ENCODE measurements around the gene TLL2. TPM values are rescaled to one million over a fixed set of nuclear protein-coding genes. Genes with fewer than 3 reads are reported as not detected.
A peak's percentile ranks its signal among the peaks of the same experiment; 100 is the strongest.

The TLL2 gene
- total RNA-seq, 2 experiments from 2014 or later: 0.13 TPM; not detected in 1

- DNase-seq: no peak
- Mint-ChIP-seq H3K36me3 (ENCODE audit: low read depth) (no peaks in the 10 kb centered on the region), H3K27me3 (ENCODE audit: low read depth) (peaks cover 5% of the 10 kb centered on the region), H3K9me3 (ENCODE audit: insufficient read depth) (no peaks in the 10 kb centered on the region), H3K27ac (no peak overlapping the region), H3K4me3 (no peak overlapping the region), H3K4me1 (ENCODE audit: low read depth) (no peaks in the 10 kb centered on the region)
- ATAC-seq: no peak
- CTCF ChIA-PET: interaction anchor here (1.0 to 2.4 kb wide), 4 partner anchors 10 to 65 kb away, joined by 3 to 7 read pairs (median 4); partner anchors contain the start of gene TLL2
- POLR2A ChIA-PET: no interaction called here
These were observed 22.4 kb downstream of the TLL2 start for GRCh38 chr10:96491303-96491702.

- Mint-ChIP-seq H3K27ac (no peak overlapping the region), H3K27me3 (ENCODE audit: low read depth) (peaks cover 11% of the 10 kb centered on the region), H3K4me1 (ENCODE audit: low read depth) (no peaks in the 10 kb centered on the region), H3K9me3 (ENCODE audit: insufficient read depth) (no peaks in the 10 kb centered on the region), H3K36me3 (ENCODE audit: low read depth) (no peaks in the 10 kb centered on the region), H3K4me3 (no peak overlapping the region)
- CTCF ChIA-PET: no interaction called here
- no peak for DNase-seq
- ATAC-seq: no peak
- POLR2A ChIA-PET: no interaction called here
These were observed 25.4 kb downstream of the TLL2 start for GRCh38 chr10:96488161-96488935.

GRCh38 chr10:96482815-96483588 lies 30.7 kb downstream of the TLL2 start:
- Mint-ChIP-seq H3K27me3 (ENCODE audit: low read depth) (peaks cover 16% of the 10 kb centered on the region), H3K4me1 (ENCODE audit: low read depth) (no peaks in the 10 kb centered on the region), H3K4me3 (no peak overlapping the region), H3K9me3 (ENCODE audit: insufficient read depth) (no peaks in the 10 kb centered on the region), H3K36me3 (ENCODE audit: low read depth) (no peaks in the 10 kb centered on the region), H3K27ac (no peak overlapping the region)
- ATAC-seq: no peak
- ChIA-PET CTCF (no interaction called here), POLR2A (no interaction called here)
- no peak for DNase-seq

- CTCF ChIA-PET: no interaction called here
- H3K27ac Mint-ChIP-seq: no peak overlapping the region
- DNase-seq (no peak), ATAC-seq (no peak)
- H3K4me3 Mint-ChIP-seq: no peak overlapping the region
- peaks cover 14% of the 10 kb centered on the region for H3K27me3 Mint-ChIP-seq (ENCODE audit: low read depth)
- no peaks in the 10 kb centered on the region for H3K9me3 Mint-ChIP-seq (ENCODE audit: insufficient read depth)
- no peaks in the 10 kb centered on the region for H3K4me1 Mint-ChIP-seq (ENCODE audit: low read depth)
- H3K36me3 Mint-ChIP-seq (ENCODE audit: low read depth): no peaks in the 10 kb centered on the region
- POLR2A ChIA-PET: no interaction called here
These were observed 35.4 kb downstream of the TLL2 start for GRCh38 chr10:96478355-96478754.

- ATAC-seq (no peak), DNase-seq (no peak)
- Mint-ChIP-seq H3K36me3 (ENCODE audit: low read depth) (no peaks in the 10 kb centered on the region), H3K4me1 (ENCODE audit: low read depth) (no peaks in the 10 kb centered on the region), H3K27ac (no peak overlapping the region), H3K27me3 (ENCODE audit: low read depth) (peaks cover 9% of the 10 kb centered on the region), H3K4me3 (no peak overlapping the region), H3K9me3 (ENCODE audit: insufficient read depth) (no peaks in the 10 kb centered on the region)
- ChIA-PET POLR2A (no interaction called here), CTCF (no interaction called here)
These were observed 39.9 kb downstream of the TLL2 start for GRCh38 chr10:96473866-96474265.

- ChIA-PET CTCF (interaction anchor here (0.8 kb wide), 1 partner anchor 170 kb away, joined by 4 read pairs; no protein-coding TSS in a partner anchor), POLR2A (no interaction called here)
- peaks cover 11% of the 10 kb centered on the region for H3K27me3 Mint-ChIP-seq (ENCODE audit: low read depth)
- ATAC-seq (peak; percentile 67), DNase-seq (peak; percentile 45)
- no peaks in the 10 kb centered on the region for H3K9me3 Mint-ChIP-seq (ENCODE audit: insufficient read depth)
- H3K36me3 Mint-ChIP-seq (ENCODE audit: low read depth): no peaks in the 10 kb centered on the region
- H3K4me1 Mint-ChIP-seq (ENCODE audit: low read depth): no peaks in the 10 kb centered on the region
- no peak overlapping the region for H3K27ac Mint-ChIP-seq
- H3K4me3 Mint-ChIP-seq: no peak overlapping the region
These were observed 43.5 kb downstream of the TLL2 start for GRCh38 chr10:96470116-96470743.

- no peak overlapping the region for H3K27ac Mint-ChIP-seq
- H3K4me3 Mint-ChIP-seq: no peak overlapping the region
- no peak for DNase-seq
- ChIA-PET CTCF (interaction anchor here (1.2 kb wide), 1 partner anchor 45 kb away, joined by 5 read pairs; the partner anchor contains the start of gene TLL2), POLR2A (no interaction called here)
- H3K36me3 Mint-ChIP-seq (ENCODE audit: low read depth): no peaks in the 10 kb centered on the region
- ATAC-seq: no peak
- no peaks in the 10 kb centered on the region for H3K9me3 Mint-ChIP-seq (ENCODE audit: insufficient read depth)
- H3K27me3 Mint-ChIP-seq (ENCODE audit: low read depth): peaks cover 11% of the 10 kb centered on the region
- no peaks in the 10 kb centered on the region for H3K4me1 Mint-ChIP-seq (ENCODE audit: low read depth)
These were observed 44.9 kb downstream of the TLL2 start for GRCh38 chr10:96468845-96469244.

- H3K36me3 Mint-ChIP-seq (ENCODE audit: low read depth): no peaks in the 10 kb centered on the region
- ATAC-seq (no peak), DNase-seq (no peak)
- no peak overlapping the region for H3K4me3 Mint-ChIP-seq
- no peaks in the 10 kb centered on the region for H3K4me1 Mint-ChIP-seq (ENCODE audit: low read depth)
- H3K27me3 Mint-ChIP-seq (ENCODE audit: low read depth): peaks cover 9% of the 10 kb centered on the region
- no peak overlapping the region for H3K27ac Mint-ChIP-seq
- H3K9me3 Mint-ChIP-seq (ENCODE audit: insufficient read depth): peaks cover 3% of the 10 kb centered on the region
- POLR2A ChIA-PET: no interaction called here
- CTCF ChIA-PET: interaction anchor here (0.9 kb wide), 1 partner anchor 10 kb away, joined by 3 read pairs; no protein-coding TSS in a partner anchor
These were observed 48.1 kb downstream of the TLL2 start for GRCh38 chr10:96465599-96465998.

GRCh38 chr10:96463562-96463961 lies 50.2 kb downstream of the TLL2 start:
- H3K4me1 Mint-ChIP-seq (ENCODE audit: low read depth): no peaks in the 10 kb centered on the region

GRCh38 chr10:96462606-96463151 lies 51.0 kb downstream of the TLL2 start:
- DNase-seq (no peak), ATAC-seq (no peak)
- no peaks in the 10 kb centered on the region for H3K4me1 Mint-ChIP-seq (ENCODE audit: low read depth)
- H3K27me3 Mint-ChIP-seq (ENCODE audit: low read depth): peaks cover 2% of the 10 kb centered on the region
- ChIA-PET POLR2A (no interaction called here), CTCF (no interaction called here)
- no peak overlapping the region for H3K27ac Mint-ChIP-seq
- H3K36me3 Mint-ChIP-seq (ENCODE audit: low read depth): no peaks in the 10 kb centered on the region
- H3K9me3 Mint-ChIP-seq (ENCODE audit: insufficient read depth): peaks cover 10% of the 10 kb centered on the region
- H3K4me3 Mint-ChIP-seq: no peak overlapping the region

More at GRCh38 chr10:96463562-96463961, 50.2 kb downstream of the TLL2 start:
- CTCF ChIA-PET: no interaction called here
- H3K27me3 Mint-ChIP-seq (ENCODE audit: low read depth): peaks cover 6% of the 10 kb centered on the region
- no peak overlapping the region for H3K27ac Mint-ChIP-seq
- POLR2A ChIA-PET: no interaction called here
- H3K4me3 Mint-ChIP-seq: no peak overlapping the region
- no peak for ATAC-seq
- H3K9me3 Mint-ChIP-seq (ENCODE audit: insufficient read depth): peaks cover 10% of the 10 kb centered on the region
- no peaks in the 10 kb centered on the region for H3K36me3 Mint-ChIP-seq (ENCODE audit: low read depth)
- DNase-seq: no peak

GRCh38 chr10:96460316-96460715 lies 53.4 kb downstream of the TLL2 start:
- Mint-ChIP-seq H3K9me3 (ENCODE audit: insufficient read depth) (peaks cover 10% of the 10 kb centered on the region), H3K36me3 (ENCODE audit: low read depth) (no peaks in the 10 kb centered on the region), H3K4me3 (no peak overlapping the region), H3K27me3 (ENCODE audit: low read depth) (peaks cover 2% of the 10 kb centered on the region), H3K4me1 (ENCODE audit: low read depth) (no peaks in the 10 kb centered on the region), H3K27ac (no peak overlapping the region)
- ChIA-PET POLR2A (no interaction called here), CTCF (no interaction called here)
- ATAC-seq (no peak), DNase-seq (no peak)

- ATAC-seq (no peak), DNase-seq (no peak)
- Mint-ChIP-seq H3K9me3 (ENCODE audit: insufficient read depth) (peaks cover 10% of the 10 kb centered on the region), H3K36me3 (ENCODE audit: low read depth) (no peaks in the 10 kb centered on the region), H3K27me3 (ENCODE audit: low read depth) (peaks cover 2% of the 10 kb centered on the region), H3K4me3 (no peak overlapping the region), H3K27ac (no peak overlapping the region), H3K4me1 (ENCODE audit: low read depth) (no peaks in the 10 kb centered on the region)
- CTCF ChIA-PET: no interaction called here
- POLR2A ChIA-PET: no interaction called here
These were observed 56.4 kb downstream of the TLL2 start for GRCh38 chr10:96457341-96457740.
